Mesothelial cell of epicardium (in vitro differentiated cells): ENCODE results near the gene SHROOM3. TPM values are rescaled to one million over a fixed set of nuclear protein-coding genes. Genes with fewer than 3 reads are reported as not detected.
A peak's percentile ranks its signal among the peaks of the same experiment; 100 is the strongest.

Experiments used
- DNase-seq, 2 experiments: peaks; one replicate each; pipeline ENCODE4 v3.0.0; 2021; ENCODE audit warnings: low spot score in 2 of 2; ENCODE audit not compliant: unreplicated experiment in 2 of 2
- H3K27ac Mint-ChIP-seq: 2 replicates; pipeline ENCODE4 v1.8.0; 2021; ENCODE audit warnings: mixed read lengths
- H3K27me3 Mint-ChIP-seq: 2 replicates; pipeline ENCODE4 v1.8.0; 2021; ENCODE audit warnings: low read depth, mixed read lengths
- H3K36me3 Mint-ChIP-seq: 2 replicates; pipeline ENCODE4 v1.8.0; 2021; ENCODE audit warnings: mixed read lengths
- H3K4me1 Mint-ChIP-seq: 2 replicates; pipeline ENCODE4 v1.8.0; 2021; ENCODE audit warnings: mixed read lengths
- H3K4me3 Mint-ChIP-seq: 2 replicates; pipeline ENCODE4 v1.8.0; 2021; ENCODE audit warnings: mild to moderate bottlenecking, moderate library complexity, mixed read lengths
- H3K9me3 Mint-ChIP-seq: 2 replicates; pipeline ENCODE4 v1.8.0; 2021; ENCODE audit warnings: mixed read lengths
- total RNA-seq: library from RNA; stranded (reverse); gene quantifications from 3 replicates; pipeline ENCODE4 v1.2.1, GENCODE V29; 2021
- TF ChIP-seq, protein P1 (sequence below): fragments of 200-600 bp; sonication (generic); IDR thresholded peaks from one replicate; pipeline ENCODE4 v1.5.0; 2021; ENCODE audit warnings: antibody characterized with exemption; ENCODE audit not compliant: unreplicated experiment

SHROOM3 gene
- total RNA-seq, 1 donor from 2014 or later, result 62.7 TPM

DNA sequence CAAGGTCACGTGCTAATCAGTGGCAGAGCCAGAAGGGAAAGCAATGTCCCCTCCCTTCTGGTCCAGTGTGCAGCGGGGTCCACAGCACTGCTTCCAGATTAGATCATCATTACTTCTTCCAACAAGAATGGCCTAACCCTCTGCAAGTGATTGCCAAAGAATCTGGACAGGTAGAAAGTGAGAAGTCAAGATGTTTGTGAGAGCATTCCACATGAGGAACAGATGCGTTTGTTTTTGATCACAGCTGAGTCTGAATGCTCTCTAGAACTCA is 147.7 kb downstream of the SHROOM3 start:
- no peaks in the 10 kb centered on the region for H3K36me3 Mint-ChIP-seq
- H3K4me3 Mint-ChIP-seq, result no peak overlapping the region
- H3K27ac Mint-ChIP-seq, result peak overlapping the region; percentile 94
- peaks cover 71% of the 10 kb centered on the region for H3K4me1 Mint-ChIP-seq
- no peak for DNase-seq
- H3K27me3 Mint-ChIP-seq, result peaks cover 3% of the 10 kb centered on the region
- TF ChIP-seq, protein P1, sequence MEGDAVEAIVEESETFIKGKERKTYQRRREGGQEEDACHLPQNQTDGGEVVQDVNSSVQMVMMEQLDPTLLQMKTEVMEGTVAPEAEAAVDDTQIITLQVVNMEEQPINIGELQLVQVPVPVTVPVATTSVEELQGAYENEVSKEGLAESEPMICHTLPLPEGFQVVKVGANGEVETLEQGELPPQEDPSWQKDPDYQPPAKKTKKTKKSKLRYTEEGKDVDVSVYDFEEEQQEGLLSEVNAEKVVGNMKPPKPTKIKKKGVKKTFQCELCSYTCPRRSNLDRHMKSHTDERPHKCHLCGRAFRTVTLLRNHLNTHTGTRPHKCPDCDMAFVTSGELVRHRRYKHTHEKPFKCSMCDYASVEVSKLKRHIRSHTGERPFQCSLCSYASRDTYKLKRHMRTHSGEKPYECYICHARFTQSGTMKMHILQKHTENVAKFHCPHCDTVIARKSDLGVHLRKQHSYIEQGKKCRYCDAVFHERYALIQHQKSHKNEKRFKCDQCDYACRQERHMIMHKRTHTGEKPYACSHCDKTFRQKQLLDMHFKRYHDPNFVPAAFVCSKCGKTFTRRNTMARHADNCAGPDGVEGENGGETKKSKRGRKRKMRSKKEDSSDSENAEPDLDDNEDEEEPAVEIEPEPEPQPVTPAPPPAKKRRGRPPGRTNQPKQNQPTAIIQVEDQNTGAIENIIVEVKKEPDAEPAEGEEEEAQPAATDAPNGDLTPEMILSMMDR, result no peak
- H3K9me3 Mint-ChIP-seq, result no peaks in the 10 kb centered on the region

DNA sequence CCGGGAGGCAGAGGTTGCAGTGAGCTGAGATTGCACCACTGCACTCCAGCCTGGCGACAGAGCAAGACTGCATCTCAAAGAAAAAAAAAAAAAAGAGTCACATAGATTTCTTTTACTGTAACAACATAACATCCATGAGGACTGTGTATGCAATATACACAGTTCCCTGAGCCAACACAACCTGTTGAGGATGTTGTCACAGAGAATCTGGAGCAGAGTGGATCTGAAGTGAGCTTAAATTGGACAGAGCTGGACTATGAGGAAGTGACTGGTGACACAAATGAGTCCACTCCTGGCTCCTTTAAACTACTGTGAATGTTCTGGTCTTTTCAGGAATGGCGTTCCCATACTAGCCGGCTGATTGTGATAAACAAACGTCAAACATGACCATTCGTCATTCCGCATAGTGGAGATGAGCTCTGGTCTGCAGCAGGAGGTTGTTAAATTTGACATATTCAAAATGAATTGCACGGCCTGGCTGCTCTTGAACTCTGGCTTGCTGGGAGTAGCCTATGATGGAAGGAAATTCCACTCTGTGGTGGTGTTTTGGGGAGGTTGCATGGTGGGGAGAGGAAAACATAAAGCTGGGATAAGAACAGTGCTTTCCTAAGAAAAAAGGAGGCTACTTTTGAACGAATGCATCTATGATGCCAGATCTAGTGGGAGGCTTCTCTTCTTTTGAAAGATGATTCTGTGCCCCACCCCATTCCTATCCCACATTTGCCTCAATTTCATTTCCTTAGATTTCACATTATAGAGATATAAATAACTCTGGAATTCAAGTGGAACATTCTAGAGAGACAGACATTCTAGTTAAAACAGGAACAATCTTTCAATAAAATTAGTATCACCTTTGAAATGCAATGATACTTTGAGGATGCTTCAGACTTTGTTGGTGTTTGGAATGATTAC is 149.5 kb downstream of the SHROOM3 start:
- TF ChIP-seq, protein P1, result no peak
- Mint-ChIP-seq H3K9me3 (no peaks in the 10 kb centered on the region), H3K4me3 (peak overlapping the region; percentile 78), H3K4me1 (peaks cover 87% of the 10 kb centered on the region), H3K27me3 (no peaks in the 10 kb centered on the region), H3K36me3 (no peaks in the 10 kb centered on the region), H3K27ac (peak overlapping the region; percentile 99)
- no peak for DNase-seq

DNA sequence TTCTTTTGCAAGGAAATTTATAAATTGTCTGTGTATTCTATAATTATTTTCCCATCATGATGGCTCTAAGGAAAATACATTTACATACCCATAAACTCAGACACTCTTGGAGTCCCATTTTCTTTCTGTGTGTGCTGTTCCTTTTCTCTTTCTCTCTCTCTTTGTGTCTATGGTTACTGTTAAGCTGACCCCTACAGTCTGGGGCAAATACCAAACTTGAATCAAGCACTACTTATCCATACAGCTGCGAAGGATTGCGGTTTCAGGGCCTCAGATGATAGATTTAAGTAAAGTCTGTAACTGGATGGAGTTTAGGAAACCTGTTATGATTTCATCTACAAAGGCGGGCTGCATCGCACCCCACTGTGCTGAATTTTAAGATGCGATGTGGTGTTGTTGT is 150.2 kb downstream of the SHROOM3 start:
- TF ChIP-seq, protein P1, result no peak
- Mint-ChIP-seq H3K4me3 (peak overlapping the region; percentile 78), H3K27me3 (no peaks in the 10 kb centered on the region), H3K36me3 (no peaks in the 10 kb centered on the region), H3K9me3 (no peaks in the 10 kb centered on the region), H3K4me1 (peaks cover 87% of the 10 kb centered on the region), H3K27ac (peak overlapping the region; percentile 99)
- DNase-seq, result no peak

DNA sequence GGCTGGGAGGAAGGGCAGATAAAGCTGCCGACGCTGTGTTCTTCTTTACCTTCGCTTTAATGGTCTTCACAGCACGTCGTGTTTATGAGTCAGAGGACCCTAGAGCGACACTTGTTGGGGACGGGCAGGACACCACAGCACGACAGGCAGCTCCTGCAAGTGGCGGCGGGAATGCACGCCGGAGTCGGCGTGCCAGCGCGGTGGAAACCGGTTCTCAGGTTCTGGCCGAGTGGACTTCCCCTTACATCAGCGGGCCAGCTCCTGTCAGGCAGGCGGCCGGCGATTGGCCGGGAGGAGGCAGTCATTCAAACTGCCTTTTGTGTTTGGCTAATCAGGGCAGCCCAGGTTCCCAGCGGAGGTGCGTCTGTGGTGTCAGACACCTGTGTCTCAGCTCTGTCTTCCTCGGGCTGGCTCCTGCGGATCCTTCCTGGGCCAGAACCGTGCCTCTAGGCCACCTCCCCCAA is 150.9 kb downstream of the SHROOM3 start:
- H3K27me3 Mint-ChIP-seq, result no peaks in the 10 kb centered on the region
- DNase-seq, result peak; percentile 52 to 79
- peak overlapping the region; percentile 78 for H3K4me3 Mint-ChIP-seq
- TF ChIP-seq, protein P1, result no peak
- peak overlapping the region; percentile 99 for H3K27ac Mint-ChIP-seq
- H3K36me3 Mint-ChIP-seq, result no peaks in the 10 kb centered on the region
- no peaks in the 10 kb centered on the region for H3K9me3 Mint-ChIP-seq
- H3K4me1 Mint-ChIP-seq, result peaks cover 91% of the 10 kb centered on the region

DNA sequence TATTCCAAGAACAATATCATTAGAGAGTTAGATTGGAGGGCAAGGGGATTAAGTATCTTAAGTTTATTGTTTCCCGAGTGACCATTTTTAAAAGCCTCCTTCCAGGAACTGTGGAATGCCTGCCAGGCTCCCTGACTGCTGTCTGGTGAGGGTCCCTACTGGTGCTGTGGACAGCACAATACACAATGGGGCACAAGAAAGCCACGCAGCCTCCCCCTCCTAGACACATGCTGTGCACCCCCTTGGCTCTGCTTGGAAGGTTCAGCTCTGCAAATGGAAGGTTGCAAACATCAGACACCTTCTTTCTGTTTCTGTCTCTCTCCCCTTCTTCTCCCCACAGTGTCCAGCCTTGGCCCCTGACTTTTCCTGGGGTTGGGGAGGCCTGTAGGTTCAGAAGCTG is 153.2 kb downstream of the SHROOM3 start:
- H3K27me3 Mint-ChIP-seq, result no peaks in the 10 kb centered on the region

More for the DNA sequence above, 153.2 kb downstream of the SHROOM3 start:
- TF ChIP-seq, protein P1, result no peak
- H3K4me1 Mint-ChIP-seq, result peaks cover 82% of the 10 kb centered on the region
- H3K36me3 Mint-ChIP-seq, result peaks cover 5% of the 10 kb centered on the region
- DNase-seq, result no peak
- H3K4me3 Mint-ChIP-seq, result peak overlapping the region; percentile 28
- H3K9me3 Mint-ChIP-seq, result peaks cover 3% of the 10 kb centered on the region
- peak overlapping the region; percentile 98 for H3K27ac Mint-ChIP-seq
